Epithelial cell of prostate (primary cell): Measurements from ENCODE around the gene LDLRAD4.

Experiments used
- DNase-seq: peaks from one replicate; pipeline ENCODE4 v3.0.0-alpha.2; 2011; ENCODE audit warnings: low read depth, low spot score
- H3K27ac ChIP-seq: fragments of 450-650 bp; 2 replicates; pipeline ENCODE4 v1.5.1; 2017; ENCODE audit warnings: mild to moderate bottlenecking

Gene LDLRAD4

GRCh38 chr18:13625843-13626543 lies 407.4 kb downstream of the LDLRAD4 start:
- no peak for DNase-seq
- H3K27ac ChIP-seq, result no peak overlapping the region

DNA sequence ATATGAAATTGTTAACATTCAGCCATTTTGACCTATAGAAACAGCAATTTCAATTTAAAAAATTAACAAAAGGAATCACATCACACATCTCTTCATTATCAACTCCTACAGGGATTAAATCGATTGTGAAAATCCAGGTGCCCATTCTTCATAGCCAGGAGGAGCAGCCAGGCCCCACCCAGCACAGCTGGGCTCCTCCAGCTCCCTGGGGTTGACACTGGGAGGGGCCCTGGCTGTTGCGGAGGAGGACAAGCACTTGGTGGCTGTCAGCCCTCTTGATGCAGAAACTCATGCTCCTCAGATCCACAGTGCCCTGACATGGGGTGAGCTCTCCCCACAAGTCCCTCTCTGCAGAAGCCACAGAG lies 408.0 kb downstream of the LDLRAD4 start:
- H3K27ac ChIP-seq, result no peak overlapping the region

GRCh38 chr18:13627639-13628038 lies 409.1 kb downstream of the LDLRAD4 start:
- no peak for DNase-seq
- no peak overlapping the region for H3K27ac ChIP-seq

More for the DNA sequence above, 408.0 kb downstream of the LDLRAD4 start:
- DNase-seq, result no peak

DNA sequence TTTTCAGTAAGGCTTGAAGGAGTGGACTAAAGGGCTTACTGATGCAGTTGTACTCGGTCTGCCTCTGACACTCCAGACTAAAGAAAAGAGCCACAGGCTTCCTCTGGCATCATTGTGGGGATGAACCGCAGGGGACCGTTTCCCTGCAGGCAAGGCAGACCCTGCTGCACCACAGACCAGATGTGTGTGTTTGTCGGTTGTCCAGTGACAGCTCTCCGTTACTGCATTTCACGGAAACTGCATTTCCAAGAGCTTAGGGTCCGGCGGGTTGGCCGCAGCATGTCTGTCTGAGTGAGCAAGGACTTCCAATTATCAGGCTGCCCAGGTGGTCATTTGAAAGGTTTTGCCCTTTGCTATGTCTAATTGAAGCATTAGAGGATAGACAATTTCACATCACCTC lies 409.7 kb downstream of the LDLRAD4 start:
- H3K27ac ChIP-seq, result no peak overlapping the region
- DNase-seq, result no peak

DNA sequence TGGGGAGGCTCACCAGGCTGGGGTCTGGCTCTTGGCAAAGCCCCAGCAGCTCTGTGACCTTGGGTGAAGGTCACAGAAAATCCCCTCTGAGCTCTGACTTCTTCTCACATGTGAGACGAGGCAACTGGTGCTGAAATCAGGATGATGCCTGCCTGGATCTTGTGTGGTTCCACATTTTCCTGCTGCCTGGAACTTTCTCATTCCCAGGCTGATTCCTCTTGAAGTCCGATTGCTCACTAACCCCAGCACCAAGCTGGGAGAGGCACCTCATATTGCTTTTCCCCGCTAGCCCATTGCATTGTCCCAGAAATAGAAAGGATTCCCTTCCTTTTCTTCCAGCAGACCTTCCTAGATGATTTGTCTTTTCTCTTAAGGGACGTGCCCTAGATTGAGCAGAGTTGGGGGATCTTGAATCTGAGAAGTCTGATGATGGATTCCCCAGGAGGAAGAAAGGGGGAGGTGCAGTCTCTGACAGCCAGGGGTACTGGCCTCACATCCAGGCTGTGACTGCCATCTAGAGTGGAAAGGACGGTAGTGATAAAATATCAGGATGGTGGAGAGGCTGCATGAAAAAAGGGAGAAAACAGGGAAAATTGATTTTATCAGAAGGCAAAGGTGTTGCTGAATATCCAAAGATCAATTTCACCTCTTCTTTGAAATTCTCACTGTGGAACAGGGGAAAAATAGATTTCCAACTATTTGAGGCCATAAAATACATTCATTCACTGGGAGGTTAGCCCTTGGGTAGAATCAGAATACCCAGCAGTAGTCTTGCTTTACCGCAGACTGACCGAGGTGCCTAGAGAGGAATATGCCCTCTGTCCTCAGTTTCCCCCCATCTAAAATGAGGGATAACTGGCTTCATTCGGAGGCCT lies 411.5 kb downstream of the LDLRAD4 start:
- no peak overlapping the region for H3K27ac ChIP-seq
- no peak for DNase-seq

- DNase-seq, result no peak
- H3K27ac ChIP-seq, result no peak overlapping the region
Measured at GRCh38 chr18:13630716-13631268, 412.2 kb downstream of the LDLRAD4 start.

- no peak overlapping the region for H3K27ac ChIP-seq
- no peak for DNase-seq
Measured at GRCh38 chr18:13633700-13634099, 415.1 kb downstream of the LDLRAD4 start.

GRCh38 chr18:13635046-13635445 lies 416.5 kb downstream of the LDLRAD4 start:
- DNase-seq, result no peak
- no peak overlapping the region for H3K27ac ChIP-seq

DNA sequence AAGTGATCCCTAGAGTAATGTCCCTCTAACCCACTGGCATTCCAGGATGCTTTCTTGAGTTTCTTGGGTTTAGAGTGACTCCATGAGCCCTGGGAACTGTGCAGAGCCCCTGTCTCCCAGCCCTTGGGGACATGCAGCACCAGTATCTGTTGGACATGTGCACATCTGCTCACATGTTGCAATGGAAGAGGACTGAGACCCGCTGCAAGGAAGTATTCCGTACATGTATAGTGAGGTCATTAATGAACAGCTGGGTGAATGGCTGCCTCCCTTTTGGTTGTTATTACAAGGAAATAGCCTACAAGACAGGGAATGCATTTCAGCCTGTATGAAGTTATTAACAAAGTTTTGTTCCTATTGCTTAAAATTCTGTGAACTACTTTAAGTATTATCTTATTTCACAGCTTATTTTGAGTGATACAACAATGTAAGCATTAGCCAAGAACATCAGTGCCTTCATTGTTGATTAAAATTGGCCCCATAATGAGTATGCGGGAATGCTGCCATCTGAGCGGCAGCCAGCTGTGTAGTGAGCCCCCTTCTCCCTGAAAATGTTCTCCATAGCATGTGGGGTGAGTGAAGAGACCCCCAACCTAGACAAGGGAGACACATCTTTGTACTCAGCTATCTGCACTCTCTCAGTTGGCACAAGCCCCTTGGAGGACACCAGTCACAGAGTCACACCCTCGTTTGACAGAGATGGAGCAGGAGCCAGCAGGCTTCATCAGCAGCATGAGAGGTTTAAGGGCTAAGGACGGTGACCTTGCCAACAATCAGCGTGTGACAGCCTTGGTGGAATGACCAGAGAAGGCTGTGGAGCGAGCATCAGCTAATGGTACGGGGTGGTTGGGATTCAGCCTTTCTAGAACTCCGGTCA lies 420.4 kb downstream of the LDLRAD4 start:
- no peak overlapping the region for H3K27ac ChIP-seq
- no peak for DNase-seq

DNA sequence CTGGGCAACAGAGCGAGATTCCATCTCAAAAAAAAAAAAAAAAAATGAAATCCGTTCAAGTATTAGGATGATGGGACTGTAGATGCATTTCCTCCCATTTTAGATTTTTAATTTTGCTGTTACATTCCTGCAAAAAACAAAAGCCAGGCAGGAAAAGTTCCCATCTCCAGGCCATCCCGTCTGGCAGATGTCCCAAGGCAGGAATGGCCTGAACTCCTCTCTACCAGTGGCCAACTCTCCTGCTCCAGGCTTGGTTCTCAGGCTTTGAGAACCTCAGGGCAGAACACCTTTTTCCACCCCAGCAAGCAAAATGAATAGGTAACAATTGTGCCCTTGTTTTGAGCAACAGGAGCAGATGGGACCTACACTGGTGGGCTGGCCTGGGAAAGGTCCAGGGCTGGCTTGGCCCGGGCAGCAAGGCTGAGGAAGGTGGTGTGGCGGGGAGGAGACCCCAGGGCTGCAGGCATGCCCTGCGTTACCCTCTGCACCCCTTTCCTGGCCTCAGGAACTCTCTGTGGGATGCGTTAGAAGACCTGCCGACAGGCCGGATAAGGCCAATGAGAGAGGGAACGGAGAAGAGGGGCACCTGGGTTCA lies 421.8 kb downstream of the LDLRAD4 start:
- no peak overlapping the region for H3K27ac ChIP-seq
- no peak for DNase-seq

GRCh38 chr18:13641551-13642439 lies 423.2 kb downstream of the LDLRAD4 start:
- DNase-seq, result no peak
- no peak overlapping the region for H3K27ac ChIP-seq

DNA sequence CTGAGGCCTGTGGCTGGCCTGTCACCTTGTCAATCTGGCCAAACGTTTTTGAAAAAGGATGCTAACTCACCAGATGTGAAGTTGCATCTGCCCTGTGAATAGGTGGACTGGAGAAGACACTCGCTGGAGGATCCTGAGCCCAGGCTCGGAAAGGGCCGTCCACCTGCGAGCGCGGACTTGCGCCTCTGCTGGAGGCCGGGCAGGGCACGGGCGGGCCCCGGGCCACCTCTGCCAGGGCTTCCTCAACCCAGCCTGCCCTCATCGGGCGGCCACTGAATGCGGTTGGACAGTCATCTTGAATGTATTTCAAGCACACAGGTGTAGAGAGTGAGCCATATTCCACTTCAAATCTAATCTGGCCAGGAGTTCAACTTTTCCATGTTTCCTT lies 423.9 kb downstream of the LDLRAD4 start:
- no peak overlapping the region for H3K27ac ChIP-seq
- no peak for DNase-seq

DNA sequence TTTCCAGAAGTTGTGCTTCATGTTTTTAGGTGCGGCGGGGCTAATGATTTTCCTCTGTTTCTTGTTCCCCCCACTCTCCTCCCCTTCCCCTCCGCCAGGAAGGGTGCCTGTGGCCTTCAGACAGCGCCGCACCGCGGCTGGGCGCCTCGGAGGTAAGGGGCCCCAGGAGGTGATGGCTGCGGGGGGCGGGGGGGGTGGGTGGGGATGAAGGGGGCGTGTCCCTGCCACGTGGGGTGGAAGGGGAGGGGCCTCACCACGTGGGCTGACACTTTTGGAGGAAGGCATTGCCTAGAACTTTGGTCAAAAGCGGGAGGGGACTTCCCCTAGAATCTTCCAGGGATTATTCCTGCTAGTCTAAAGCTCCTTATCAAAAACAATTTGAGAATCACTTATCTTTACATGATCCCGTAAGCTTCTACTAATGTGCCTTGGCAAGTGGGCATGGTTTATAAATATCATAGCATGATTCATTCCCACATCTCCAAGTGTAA lies 424.7 kb downstream of the LDLRAD4 start:
- DNase-seq, result no peak
- H3K27ac ChIP-seq, result no peak overlapping the region

GRCh38 chr18:13645093-13645492 lies 426.5 kb downstream of the LDLRAD4 start:
- DNase-seq, result no peak
- H3K27ac ChIP-seq, result no peak overlapping the region

DNA sequence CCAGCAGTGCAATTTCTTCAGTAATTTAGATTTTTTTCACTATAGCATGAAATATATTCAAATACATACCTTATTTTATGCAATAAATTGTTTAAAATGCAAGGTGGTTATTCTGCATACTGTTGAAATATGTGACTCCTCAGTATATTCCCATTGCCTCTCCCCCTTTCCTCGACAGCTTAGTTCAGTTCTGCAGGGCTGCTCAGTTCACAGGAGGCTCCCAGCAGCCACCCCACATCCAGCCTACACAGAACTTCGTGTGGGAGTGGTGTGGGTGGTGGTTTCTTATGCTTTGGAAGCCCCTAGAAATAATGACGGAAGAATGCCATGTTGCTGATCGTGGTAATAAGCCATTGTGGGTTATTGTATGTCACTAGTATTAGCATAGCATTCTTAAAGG lies 428.1 kb downstream of the LDLRAD4 start:
- H3K27ac ChIP-seq, result no peak overlapping the region
- DNase-seq, result no peak

GRCh38 chr18:13647761-13648160 lies 429.2 kb downstream of the LDLRAD4 start:
- no peak for DNase-seq
- no peak overlapping the region for H3K27ac ChIP-seq

GRCh38 chr18:13649397-13650390 lies 431.1 kb downstream of the LDLRAD4 start:
- no peak for DNase-seq
- no peak overlapping the region for H3K27ac ChIP-seq
